DND-41 (cell line): ENCODE measurements around the gene LRRC31.

Experiments used
- ATAC-seq: fragments of 200-7000 bp; cut with Tn5 transposase; 3 replicates; pipeline ENCODE4 v1.9.1; 2021; ENCODE audit warnings: low read depth; ENCODE audit not compliant: insufficient read depth
- DNase-seq: peaks from one replicate; pipeline ENCODE4 v3.0.0-alpha.2; 2020
- H2AFZ ChIP-seq: 2 replicates; pipeline ENCODE4 v1.6.0; 2012; ENCODE audit warnings: low read depth, low read length
- H3K27ac ChIP-seq: 2 replicates; pipeline ENCODE4 v1.5.1; 2012; ENCODE audit warnings: low read length, inconsistent platforms
- H3K27me3 ChIP-seq: fragments of 200-600 bp; sonication (generic); 2 replicates; pipeline ENCODE4 v1.6.0; 2012; ENCODE audit warnings: low read length, mild to moderate bottlenecking, inconsistent platforms; ENCODE audit not compliant: insufficient read depth, poor library complexity
- H3K36me3 ChIP-seq: 2 replicates; pipeline ENCODE4 v1.5.1; 2012; ENCODE audit warnings: low read length, inconsistent platforms; ENCODE audit not compliant: insufficient read depth
- H3K4me1 ChIP-seq: 2 replicates; pipeline ENCODE4 v1.5.1; 2012; ENCODE audit warnings: mild to moderate bottlenecking, low read length; ENCODE audit not compliant: insufficient read depth
- H3K4me2 ChIP-seq: 2 replicates; pipeline ENCODE4 v1.6.0; 2012; ENCODE audit warnings: mild to moderate bottlenecking, moderate library complexity, low read length, inconsistent platforms; ENCODE audit not compliant: insufficient read depth
- H3K4me3 ChIP-seq, 2 experiments: fragments of 200-600 bp in 1 of 2; shearing (Covaris generic) in 1 of 2; 2 replicates each; pipeline ENCODE4 v1.5.1; 2012 to 2016; ENCODE audit warnings: inconsistent platforms in 2 of 2, low read length in 2 of 2, mild to moderate bottlenecking in 2 of 2, low read depth in 1 of 2, moderate library complexity in 1 of 2
- H3K79me2 ChIP-seq: 2 replicates; pipeline ENCODE4 v1.6.0; 2012; ENCODE audit warnings: low read length, inconsistent platforms; ENCODE audit not compliant: insufficient read depth
- H3K9ac ChIP-seq: 2 replicates; pipeline ENCODE4 v1.6.0; 2012; ENCODE audit warnings: low read depth, mild to moderate bottlenecking, inconsistent platforms, low read length, moderate library complexity
- H3K9me3 ChIP-seq: 2 replicates; pipeline ENCODE4 v1.5.1; 2012; ENCODE audit warnings: low read length, moderate library complexity, mild to moderate bottlenecking, inconsistent platforms; ENCODE audit not compliant: insufficient read depth, severe bottlenecking
- H4K20me1 ChIP-seq: 2 replicates; pipeline ENCODE4 v1.6.0; 2012; ENCODE audit warnings: low read length; ENCODE audit not compliant: insufficient read depth
- CTCF ChIP-seq: IDR thresholded peaks from 2 replicates; pipeline ENCODE4 v1.5.1; 2012; ENCODE audit warnings: borderline replicate concordance, low read length, moderate library complexity, mild to moderate bottlenecking; ENCODE audit not compliant: poor library complexity, severe bottlenecking; ENCODE audit errors: extremely low read depth
- EZH2 ChIP-seq: IDR thresholded peaks from 3 replicates; pipeline ENCODE4 v1.6.1; 2012; ENCODE audit warnings: borderline replicate concordance, low read depth, mild to moderate bottlenecking, moderate library complexity, low read length, inconsistent platforms; ENCODE audit not compliant: severe bottlenecking

LRRC31 gene

DNA sequence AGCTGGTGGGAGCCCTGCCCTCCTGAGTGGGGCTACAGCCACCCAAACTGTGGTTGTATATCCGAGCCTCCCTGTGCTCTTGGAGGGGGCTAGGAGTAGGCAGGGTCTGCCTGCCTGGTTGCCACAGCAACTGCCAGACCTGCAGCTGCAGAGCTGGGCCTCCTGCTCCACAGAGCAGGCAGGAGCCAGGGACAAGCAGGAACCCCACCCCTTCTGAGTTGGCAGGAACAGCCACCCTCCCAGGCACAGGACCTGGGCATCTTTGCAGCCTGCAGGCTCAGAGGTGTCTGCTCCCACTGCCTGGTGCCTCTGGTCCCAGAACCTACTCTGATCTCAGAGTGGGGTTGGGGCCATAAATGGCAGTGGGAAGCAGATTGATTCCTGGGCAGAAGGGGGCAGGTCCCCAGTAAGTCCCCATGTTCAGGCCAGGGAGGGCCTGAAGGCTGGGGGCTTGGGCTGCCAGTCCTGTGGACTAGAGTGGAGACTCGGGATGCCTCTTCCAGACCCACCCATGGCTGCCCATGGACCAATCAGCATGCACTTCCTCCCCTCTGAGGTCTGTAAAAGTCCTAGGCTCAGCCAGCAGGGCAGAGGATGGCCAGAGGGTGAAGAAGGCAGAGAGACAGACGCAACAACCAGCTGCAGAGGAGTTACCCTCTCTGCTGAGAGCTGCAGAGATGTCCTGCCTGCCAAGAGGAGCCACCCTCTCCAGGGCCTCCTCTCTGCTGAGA is 10.3 kb upstream of the LRRC31 start:
- Histone ChIP-seq H3K27me3 (no peaks in the 10 kb centered on the region), H2AFZ (no peak overlapping the region), H3K4me3 (no peak overlapping the region), H3K36me3 (no peaks in the 10 kb centered on the region), H4K20me1 (no peaks in the 10 kb centered on the region), H3K79me2 (no peaks in the 10 kb centered on the region), H3K9me3 (no peaks in the 10 kb centered on the region), H3K4me1 (no peaks in the 10 kb centered on the region), H3K4me2 (no peak overlapping the region), H3K9ac (no peak overlapping the region), H3K27ac (no peak overlapping the region)
- no peak for TF ChIP-seq CTCF
- no peak for TF ChIP-seq EZH2
- ATAC-seq (peak; percentile 29; the same call in 1 of the 3 replicates), DNase-seq (no peak)

- Histone ChIP-seq H3K9me3 (no peaks in the 10 kb centered on the region), H3K27me3 (no peaks in the 10 kb centered on the region), H2AFZ (no peak overlapping the region), H3K27ac (no peak overlapping the region), H3K4me3 (no peak overlapping the region), H3K4me1 (no peaks in the 10 kb centered on the region), H3K4me2 (no peak overlapping the region), H4K20me1 (no peaks in the 10 kb centered on the region), H3K36me3 (no peaks in the 10 kb centered on the region), H3K79me2 (no peaks in the 10 kb centered on the region), H3K9ac (no peak overlapping the region)
- no peak for ATAC-seq
- TF ChIP-seq EZH2 = no peak
- no peak for TF ChIP-seq CTCF
- no peak for DNase-seq
Observed at GRCh38 chr3:169879013-169879557, 9.3 kb upstream of the LRRC31 start.

DNA sequence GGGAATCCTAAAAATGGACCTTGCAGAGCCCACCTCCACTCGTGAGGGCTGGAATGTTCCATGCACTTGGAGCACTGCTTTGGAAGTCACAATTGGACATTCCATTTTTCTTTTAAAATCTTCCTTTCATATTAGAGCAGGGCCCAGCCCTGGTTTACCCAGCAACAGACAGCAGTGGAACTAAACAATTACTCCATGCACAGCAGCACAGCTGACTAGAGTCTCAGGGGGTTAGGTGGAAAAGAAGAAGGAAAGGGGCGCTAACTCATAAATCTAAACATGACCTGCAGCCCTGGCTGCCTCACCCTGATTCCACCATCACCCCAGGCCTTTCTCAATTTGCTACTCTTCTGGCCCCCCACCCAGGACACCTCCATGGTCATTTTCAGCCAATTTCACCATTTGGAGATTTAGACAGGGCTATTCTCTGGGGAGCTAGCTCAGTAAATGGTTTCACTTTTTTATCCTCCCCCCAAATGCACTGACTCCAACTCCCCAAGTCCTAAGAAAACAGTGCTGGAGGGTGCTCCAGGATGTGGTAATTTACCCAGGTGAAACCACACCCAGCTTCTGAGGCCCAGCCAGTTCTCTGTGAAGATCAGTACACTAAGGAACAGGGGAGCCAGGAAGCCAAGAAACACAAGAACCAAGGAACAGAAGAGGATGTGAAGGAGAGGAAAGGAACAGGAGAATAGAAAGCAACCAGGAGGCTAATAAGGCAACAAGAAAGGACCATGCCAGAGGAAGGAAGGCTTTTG is 1.6 kb upstream of the LRRC31 start:
- no peak overlapping the region for H2AFZ ChIP-seq
- DNase-seq (peak; percentile 61), ATAC-seq (peak; percentile 97)
- H3K9me3 ChIP-seq = no peaks in the 10 kb centered on the region
- no peak overlapping the region for H3K9ac ChIP-seq
- H3K79me2 ChIP-seq = no peaks in the 10 kb centered on the region
- H4K20me1 ChIP-seq = no peaks in the 10 kb centered on the region
- H3K36me3 ChIP-seq = no peaks in the 10 kb centered on the region
- no peak overlapping the region for H3K4me2 ChIP-seq
- H3K27me3 ChIP-seq = no peaks in the 10 kb centered on the region
- H3K4me1 ChIP-seq = peaks cover 6% of the 10 kb centered on the region
- no peak overlapping the region for H3K27ac ChIP-seq
- TF ChIP-seq EZH2 (no peak), CTCF (no peak)
- H3K4me3 ChIP-seq = no peak overlapping the region
